Uterus (tissue), 4 donors: ENCODE measurements around the gene UBASH3A. TPM values are rescaled to one million over a fixed set of nuclear protein-coding genes. Genes with fewer than 3 reads are reported as not detected.

Experiments used
- DNase-seq, 2 donors: peaks; one replicate each; pipeline ENCODE4 v3.0.0-alpha.2; 2019 to 2020
- H3K27ac ChIP-seq, 2 donors: fragments of 200-600 bp; sonication (generic); 1 replicate in 1 of 2; 2 replicates in 1 of 2; pipeline ENCODE4 v1.5.1; 2016 to 2018
- H3K27me3 ChIP-seq, 2 donors: fragments of 200-600 bp; sonication (generic); one replicate each; pipeline ENCODE4 v1.5.1; 2018 to 2019; ENCODE audit warnings: control low read depth in 1 of 2
- H3K36me3 ChIP-seq, 2 donors: fragments of 200-600 bp; sonication (generic); one replicate each; pipeline ENCODE4 v1.5.1; 2019; ENCODE audit warnings: control low read depth in 1 of 2
- H3K4me1 ChIP-seq, 2 donors: fragments of 200-600 bp; sonication (generic); one replicate each; pipeline ENCODE4 v1.5.1; 2018 to 2019; ENCODE audit warnings: control low read depth in 1 of 2
- H3K4me3 ChIP-seq, 2 donors: fragments of 200-600 bp; sonication (generic); 1 replicate in 1 of 2; 2 replicates in 1 of 2; pipeline ENCODE4 v1.5.1; 2018 to 2019; ENCODE audit warnings: mild to moderate bottlenecking in 1 of 2
- H3K9me3 ChIP-seq, 2 donors: fragments of 200-600 bp; sonication (generic); one replicate each; pipeline ENCODE4 v1.5.1; 2019; ENCODE audit warnings: control low read depth in 1 of 2
- POLR2A ChIP-seq, 2 donors: fragments of 450-650 bp; IDR thresholded peaks; one replicate each; pipeline ENCODE4 v1.6.1; 2016; ENCODE audit warnings: antibody characterized with exemption in 2 of 2, mild to moderate bottlenecking in 1 of 2, moderate library complexity in 1 of 2
- intact Hi-C: fragments of 100-400 bp; cut with DNase I; formaldehyde crosslinking; loops from one replicate; pipeline ENCODE4 v1.15.1; 2023; ENCODE audit warnings: low total_unique reads
- total RNA-seq, 4 donors: library from RNA; depleted of rRNA in 3 of 4; stranded (reverse); fragments of >200 nt in 3 of 4; gene quantifications; one replicate each; pipeline versions ENCODE4 v1.1.0 to v1.2.4, GENCODE V29; 2014 to 2023
- TF ChIP-seq, protein P1 (sequence below), 4 experiments: fragments of 200-600 bp in 2 of 4; fragments of 450-650 bp in 2 of 4; sonication (generic) in 2 of 4; IDR thresholded peaks; one replicate each; pipeline ENCODE4 v1.5.1; 2016 to 2019; ENCODE audit warnings: antibody characterized with exemption in 4 of 4, mild to moderate bottlenecking in 2 of 4, moderate library complexity in 1 of 4
- donor health status: DM: yes; HTN: yes; CAD: no.

The UBASH3A gene
- total RNA-seq, 4 donors from 2014 or later: 0.79 to 1.0 TPM; not detected in 2

DNA sequence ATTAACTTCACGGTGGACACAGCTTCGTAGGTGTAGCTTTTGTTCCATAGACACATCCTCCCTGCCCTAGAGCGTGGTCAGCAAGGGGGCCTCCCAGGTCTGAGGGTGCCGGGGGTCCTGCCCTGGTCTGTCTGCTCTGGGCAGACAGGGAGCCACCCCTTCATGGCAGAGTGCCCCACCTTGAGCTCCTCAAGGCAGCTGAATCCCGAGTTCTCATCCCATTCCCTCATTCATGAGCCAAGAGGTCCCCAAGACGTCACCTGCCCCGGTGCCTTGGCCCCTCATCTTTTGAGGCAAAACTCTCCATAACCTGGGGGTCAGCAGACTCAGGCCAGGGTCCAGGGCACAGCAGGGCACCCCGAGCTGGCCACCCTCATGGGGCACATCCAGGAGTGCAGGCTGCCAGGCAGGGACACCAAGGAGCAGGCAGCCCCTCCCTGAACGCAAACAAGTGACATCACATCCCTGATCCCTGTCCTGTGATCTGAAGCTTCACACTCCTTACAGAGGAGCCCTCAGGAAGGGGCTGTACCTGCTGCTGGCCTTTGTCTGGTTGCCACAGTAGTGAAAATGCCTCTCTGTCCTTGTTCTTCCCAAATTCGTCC is 23.3 kb downstream of the UBASH3A start:
- no peak overlapping the region for H3K4me3 ChIP-seq
- no peaks in the 10 kb centered on the region for H3K4me1 ChIP-seq
- no peaks in the 10 kb centered on the region for H3K27me3 ChIP-seq
- intact Hi-C loops: no loop called here
- no peaks in the 10 kb centered on the region for H3K36me3 ChIP-seq
- H3K9me3 ChIP-seq: peaks cover 0 to 3% of the 10 kb centered on the region in 2 donors
- no peak overlapping the region for H3K27ac ChIP-seq
- no peak for DNase-seq
- TF ChIP-seq, protein P1, sequence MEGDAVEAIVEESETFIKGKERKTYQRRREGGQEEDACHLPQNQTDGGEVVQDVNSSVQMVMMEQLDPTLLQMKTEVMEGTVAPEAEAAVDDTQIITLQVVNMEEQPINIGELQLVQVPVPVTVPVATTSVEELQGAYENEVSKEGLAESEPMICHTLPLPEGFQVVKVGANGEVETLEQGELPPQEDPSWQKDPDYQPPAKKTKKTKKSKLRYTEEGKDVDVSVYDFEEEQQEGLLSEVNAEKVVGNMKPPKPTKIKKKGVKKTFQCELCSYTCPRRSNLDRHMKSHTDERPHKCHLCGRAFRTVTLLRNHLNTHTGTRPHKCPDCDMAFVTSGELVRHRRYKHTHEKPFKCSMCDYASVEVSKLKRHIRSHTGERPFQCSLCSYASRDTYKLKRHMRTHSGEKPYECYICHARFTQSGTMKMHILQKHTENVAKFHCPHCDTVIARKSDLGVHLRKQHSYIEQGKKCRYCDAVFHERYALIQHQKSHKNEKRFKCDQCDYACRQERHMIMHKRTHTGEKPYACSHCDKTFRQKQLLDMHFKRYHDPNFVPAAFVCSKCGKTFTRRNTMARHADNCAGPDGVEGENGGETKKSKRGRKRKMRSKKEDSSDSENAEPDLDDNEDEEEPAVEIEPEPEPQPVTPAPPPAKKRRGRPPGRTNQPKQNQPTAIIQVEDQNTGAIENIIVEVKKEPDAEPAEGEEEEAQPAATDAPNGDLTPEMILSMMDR (IDR thresholded peaks at IDR 0.05): no peak
- TF ChIP-seq POLR2A (IDR thresholded peaks at IDR 0.05): no peak

DNA sequence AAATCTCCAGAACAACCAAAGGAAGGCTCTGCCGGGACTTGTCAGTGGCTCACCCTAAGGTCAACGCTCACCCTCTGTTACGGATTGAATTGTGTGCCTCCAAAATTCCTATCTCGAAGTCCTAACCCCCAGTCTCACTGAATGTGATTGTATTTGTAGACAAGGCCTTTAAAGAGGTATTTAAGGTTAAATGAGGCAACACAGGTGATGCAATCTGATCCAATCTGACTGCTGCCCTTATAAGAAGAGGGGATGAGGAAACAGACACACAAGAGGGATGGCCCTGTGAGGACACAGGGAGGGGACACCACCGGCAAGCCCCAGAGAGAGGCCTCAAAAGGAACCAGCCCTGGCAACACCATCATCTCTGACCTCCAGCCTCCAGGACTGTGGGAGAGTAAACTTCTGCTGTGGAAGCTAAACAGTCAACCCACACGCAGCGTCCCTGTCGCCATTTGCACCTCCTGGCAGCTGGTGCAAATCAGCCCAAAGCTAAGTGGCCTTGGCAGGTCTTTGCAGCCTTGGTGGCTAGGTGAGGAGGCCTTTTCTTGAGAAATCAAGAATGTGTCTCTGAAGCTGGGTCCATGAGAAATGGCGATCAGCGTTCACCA is 24.2 kb downstream of the UBASH3A start:
- no peak overlapping the region for H3K27ac ChIP-seq
- peaks cover 0 to 3% of the 10 kb centered on the region in 2 donors for H3K9me3 ChIP-seq
- no peak overlapping the region for H3K4me3 ChIP-seq
- no peak for DNase-seq
- H3K36me3 ChIP-seq: no peaks in the 10 kb centered on the region
- TF ChIP-seq, protein P1 (IDR thresholded peaks at IDR 0.05): no peak
- no peak for TF ChIP-seq POLR2A (IDR thresholded peaks at IDR 0.05)
- intact Hi-C loops: no loop called here
- no peaks in the 10 kb centered on the region for H3K27me3 ChIP-seq
- H3K4me1 ChIP-seq: no peaks in the 10 kb centered on the region

DNA sequence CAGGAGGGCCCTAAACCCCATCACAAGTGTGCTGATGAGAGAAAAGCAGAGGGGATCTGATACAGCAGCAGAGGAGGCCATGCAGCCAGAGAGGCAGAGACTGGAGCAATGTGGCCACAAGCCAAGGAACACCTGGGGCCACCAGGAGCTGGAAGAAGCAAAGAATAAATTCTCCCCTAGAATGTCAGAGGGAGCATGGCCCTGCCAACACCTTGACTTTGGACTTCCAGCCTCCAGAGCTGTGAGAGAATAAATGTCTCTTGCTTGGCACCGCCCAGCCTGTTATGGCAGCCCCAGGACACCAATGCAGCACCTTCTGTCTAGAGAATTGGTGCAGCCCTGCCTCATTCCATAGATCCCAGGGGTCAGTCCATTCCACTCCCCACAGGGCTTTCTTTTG is 25.3 kb downstream of the UBASH3A start:
- Histone ChIP-seq H3K4me3 (no peak overlapping the region), H3K27me3 (no peaks in the 10 kb centered on the region), H3K36me3 (no peaks in the 10 kb centered on the region), H3K4me1 (no peaks in the 10 kb centered on the region), H3K27ac (no peak overlapping the region), H3K9me3 (peaks cover 0 to 3% of the 10 kb centered on the region in 2 donors)
- TF ChIP-seq, protein P1 (IDR thresholded peaks at IDR 0.05): no peak
- TF ChIP-seq POLR2A (IDR thresholded peaks at IDR 0.05): no peak
- intact Hi-C loops: no loop called here
- no peak for DNase-seq

DNA sequence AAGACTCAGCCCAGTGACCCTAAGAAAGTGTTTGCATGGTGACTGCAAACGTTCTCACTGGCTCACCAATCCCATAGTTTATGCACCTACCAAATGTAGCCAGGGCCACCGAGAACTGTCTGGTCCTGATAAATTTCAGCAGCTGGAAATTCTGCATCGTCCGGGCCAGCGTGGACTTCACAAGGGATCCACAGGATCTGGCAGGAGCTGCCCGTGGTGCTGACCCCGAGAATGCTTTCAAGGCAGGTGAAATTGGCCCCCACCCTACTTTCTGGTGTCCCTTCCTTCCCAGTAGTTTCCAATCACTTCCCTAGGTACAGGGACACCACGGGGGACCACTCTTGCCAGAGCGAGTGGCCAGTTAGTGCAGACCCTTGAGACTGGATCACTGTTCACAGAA is 26.2 kb downstream of the UBASH3A start:
- Histone ChIP-seq H3K4me1 (no peaks in the 10 kb centered on the region), H3K9me3 (peaks cover 0 to 3% of the 10 kb centered on the region in 2 donors), H3K27me3 (no peaks in the 10 kb centered on the region), H3K4me3 (no peak overlapping the region), H3K36me3 (no peaks in the 10 kb centered on the region), H3K27ac (no peak overlapping the region)
- DNase-seq: no peak
- TF ChIP-seq POLR2A (IDR thresholded peaks at IDR 0.05): no peak
- TF ChIP-seq, protein P1 (IDR thresholded peaks at IDR 0.05): no peak
- intact Hi-C loops: no loop called here

DNA sequence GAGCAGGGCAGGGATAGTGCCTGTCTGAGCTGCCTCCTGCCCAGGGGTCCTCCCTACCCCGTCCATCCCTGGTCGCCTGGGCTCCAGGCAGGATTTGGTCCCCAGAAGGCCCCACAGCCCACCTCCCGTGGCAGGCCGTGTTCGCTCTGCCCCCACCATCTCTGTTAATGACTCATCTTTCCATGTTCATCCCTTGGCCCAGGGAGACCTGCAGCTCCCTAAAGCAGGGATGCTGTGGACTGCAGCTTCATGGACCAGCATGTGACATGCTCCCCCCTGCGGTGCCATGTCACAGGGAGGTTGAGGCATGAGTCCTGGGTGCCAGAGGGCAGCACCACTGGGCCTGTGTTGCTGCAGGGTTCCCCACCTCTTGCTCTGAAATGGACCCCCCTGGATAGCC is 26.8 kb downstream of the UBASH3A start:
- Histone ChIP-seq H3K27me3 (no peaks in the 10 kb centered on the region), H3K4me3 (no peak overlapping the region), H3K36me3 (no peaks in the 10 kb centered on the region), H3K4me1 (no peaks in the 10 kb centered on the region), H3K9me3 (peaks cover 0 to 3% of the 10 kb centered on the region in 2 donors), H3K27ac (no peak overlapping the region)
- intact Hi-C loops: no loop called here
- no peak for DNase-seq
- TF ChIP-seq, protein P1 (IDR thresholded peaks at IDR 0.05): no peak
- no peak for TF ChIP-seq POLR2A (IDR thresholded peaks at IDR 0.05)
